Mononuclear cell (primary cell): ENCODE measurements around the gene RPEL1. TPM values are rescaled to one million over a fixed set of nuclear protein-coding genes. Genes with fewer than 3 reads are reported as not detected.
"Not testable (repeated sequence)": the region's sequence is repeated elsewhere in the genome, so short reads cannot be mapped to it uniquely, and the experiment has no call there.

Experiments used
- H3K27me3 ChIP-seq: 2 replicates; pipeline ENCODE4 v1.6.0; 2011; ENCODE audit warnings: low read length, control low read depth; ENCODE audit not compliant: insufficient read depth
- H3K4me1 ChIP-seq: 2 replicates; pipeline ENCODE4 v1.5.1; 2011; ENCODE audit warnings: mild to moderate bottlenecking, low read length, control low read depth; ENCODE audit not compliant: insufficient read depth
- H3K4me3 ChIP-seq: 2 replicates; pipeline ENCODE4 v1.5.1; 2011; ENCODE audit warnings: mild to moderate bottlenecking, low read length, moderate library complexity
- H3K9me3 ChIP-seq: 2 replicates; pipeline ENCODE4 v1.5.1; 2011; ENCODE audit warnings: low read depth, mild to moderate bottlenecking, control low read depth, low read length
- total RNA-seq: library from RNA; depleted of rRNA; stranded (reverse); fragments of >200 nt; gene quantifications from one replicate; pipeline ENCODE4 v1.2.3, GENCODE V29; 2012

The RPEL1 gene
- total RNA-seq, 1 donor = not detected

DNA sequence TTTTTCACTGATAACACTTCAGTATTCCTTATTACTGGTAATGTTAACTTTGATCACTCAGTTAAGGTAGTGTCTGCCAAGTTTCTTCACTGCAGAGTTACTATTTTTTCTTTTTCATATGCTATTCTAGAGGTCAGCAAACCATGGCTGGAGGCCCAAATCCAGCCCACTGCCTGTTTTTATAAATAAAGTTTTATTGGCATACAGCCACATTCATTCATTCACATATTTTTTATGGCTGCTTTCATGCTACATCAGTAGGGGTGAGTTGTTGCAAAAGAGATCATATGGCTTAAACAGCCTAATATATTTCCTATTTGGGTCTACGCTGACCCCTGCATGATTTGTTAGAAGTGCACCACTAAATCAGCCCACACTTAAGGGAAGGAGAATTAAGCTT is 10.9 kb downstream of the RPEL1 start:
- Histone ChIP-seq H3K4me3 (no peak overlapping the region), H3K4me1 (no peaks in the 10 kb centered on the region), H3K27me3 (no peaks in the 10 kb centered on the region), H3K9me3 (no peaks in the 10 kb centered on the region)

DNA sequence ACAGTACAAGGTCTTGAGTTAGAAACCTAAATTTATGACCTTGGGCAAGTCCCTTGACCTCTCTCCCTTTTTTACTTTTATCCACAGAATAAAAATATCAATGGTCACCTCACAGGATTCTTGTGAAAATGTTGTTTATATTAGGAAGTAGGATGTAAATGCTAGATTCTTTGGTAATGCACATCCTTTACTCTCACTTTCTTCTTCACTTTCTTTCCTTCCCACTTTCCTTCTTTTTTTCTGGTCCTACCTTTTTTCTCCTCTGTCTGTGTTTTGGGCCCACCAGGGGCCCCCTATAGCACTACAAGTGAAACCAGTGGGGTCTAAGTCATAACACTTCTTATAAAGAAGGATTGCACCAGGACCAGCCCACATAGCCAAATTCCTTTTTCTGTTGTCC is 12.1 kb downstream of the RPEL1 start:
- no peak overlapping the region for H3K4me3 ChIP-seq
- H3K4me1 ChIP-seq = no peaks in the 10 kb centered on the region
- H3K27me3 ChIP-seq = no peaks in the 10 kb centered on the region
- H3K9me3 ChIP-seq = no peaks in the 10 kb centered on the region

DNA sequence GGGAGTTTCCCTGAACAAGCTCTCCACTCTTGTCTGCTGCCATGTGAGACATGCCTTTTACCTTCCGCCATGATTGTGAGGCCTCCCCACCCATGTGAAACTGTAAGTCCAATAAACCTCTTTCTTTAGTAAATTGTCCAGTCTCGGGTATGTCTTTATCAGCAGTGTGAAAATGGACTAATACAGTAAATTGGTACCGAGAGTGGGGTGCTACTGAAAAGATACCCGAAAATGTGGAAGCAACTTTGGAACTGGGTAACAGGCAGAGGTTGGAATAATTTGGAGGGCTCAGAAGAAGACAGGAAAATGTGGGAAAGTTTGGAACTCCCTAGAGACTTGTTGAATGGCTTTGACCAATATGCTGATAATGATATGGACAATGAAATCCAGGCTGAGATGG is 13.2 kb downstream of the RPEL1 start:
- not testable (repeated sequence) for H3K4me1 ChIP-seq, H3K4me3 ChIP-seq, H3K27me3 ChIP-seq, H3K9me3 ChIP-seq

DNA sequence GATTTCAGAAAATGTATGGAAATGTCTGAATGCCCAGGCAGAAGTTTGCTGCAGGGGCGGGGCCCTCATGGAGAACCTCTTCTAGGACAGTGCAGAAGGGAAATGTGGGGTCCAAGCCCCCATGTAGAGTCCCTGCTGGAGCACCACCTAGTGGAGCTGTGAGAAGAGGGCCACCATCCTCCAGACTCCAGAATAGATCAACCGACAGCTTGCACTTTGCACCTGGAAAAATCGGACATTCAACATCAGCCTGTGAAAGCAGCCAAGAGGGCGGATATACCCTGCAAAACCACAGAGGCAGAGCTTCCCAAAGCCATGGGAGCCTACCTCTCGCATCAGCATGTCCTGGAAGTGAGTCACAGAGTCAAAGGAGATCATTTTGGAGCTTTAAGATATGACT is 14.3 kb downstream of the RPEL1 start:
- Histone ChIP-seq H3K4me1 (no peaks in the 10 kb centered on the region), H3K27me3 (no peaks in the 10 kb centered on the region), H3K9me3 (no peaks in the 10 kb centered on the region), H3K4me3 (no peak overlapping the region)

DNA sequence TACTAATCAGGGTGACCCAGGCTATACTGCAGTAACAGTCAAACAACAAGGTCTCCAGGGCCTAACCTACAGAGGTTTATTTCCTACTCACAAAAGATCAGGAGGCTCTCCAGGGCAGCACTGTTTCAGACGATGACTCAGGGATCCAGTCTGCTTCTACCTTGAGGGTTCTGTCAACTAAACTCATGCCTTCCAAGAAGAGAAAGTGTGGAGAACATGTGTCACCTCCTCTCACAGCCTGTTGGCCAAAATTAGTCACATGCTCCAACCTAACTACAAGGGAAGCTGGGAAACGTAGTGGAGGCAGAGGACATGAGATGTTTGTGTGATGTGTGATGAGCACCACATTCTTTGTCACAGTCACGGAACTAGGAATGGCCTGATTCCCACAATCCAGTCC is 16.5 kb downstream of the RPEL1 start:
- Histone ChIP-seq H3K27me3 (peaks cover 16% of the 10 kb centered on the region), H3K4me1 (no peaks in the 10 kb centered on the region), H3K4me3 (no peak overlapping the region), H3K9me3 (no peaks in the 10 kb centered on the region)

DNA sequence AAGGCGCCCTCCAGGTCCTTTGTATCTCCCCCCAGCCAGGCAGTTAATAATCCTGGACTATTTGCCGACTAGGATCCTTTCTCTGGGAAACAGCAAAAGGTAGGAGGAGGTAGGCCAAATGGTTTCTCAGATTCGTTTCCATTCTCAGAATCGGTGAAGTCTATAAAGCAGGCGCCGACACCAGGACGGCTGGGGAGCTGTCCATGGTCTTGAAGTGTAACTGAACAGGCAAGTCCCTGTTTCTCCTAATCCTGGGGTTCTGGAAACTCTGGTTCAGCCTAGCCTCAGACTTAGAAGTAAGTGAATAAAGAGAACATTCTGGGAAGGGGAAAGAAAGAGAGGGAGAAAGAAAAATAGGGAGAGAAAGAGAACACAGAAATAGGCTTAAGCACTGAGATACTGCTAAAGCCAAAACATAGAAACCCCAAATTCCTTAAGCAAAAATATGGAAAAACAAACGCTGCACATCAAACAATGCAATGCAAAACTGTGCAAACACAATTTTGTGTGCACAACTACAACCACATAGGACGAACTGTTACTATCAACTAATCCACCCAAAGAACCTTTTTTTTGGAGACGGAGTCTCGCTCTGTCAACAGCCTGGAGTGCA is 20.1 kb downstream of the RPEL1 start:
- Histone ChIP-seq H3K4me1 (no peaks in the 10 kb centered on the region), H3K4me3 (no peak overlapping the region), H3K27me3 (peaks cover 16% of the 10 kb centered on the region), H3K9me3 (no peaks in the 10 kb centered on the region)

- peaks cover 26% of the 10 kb centered on the region for H3K27me3 ChIP-seq
Measured at GRCh38 chr10:103273041-103273441, 27.4 kb downstream of the RPEL1 start.

DNA sequence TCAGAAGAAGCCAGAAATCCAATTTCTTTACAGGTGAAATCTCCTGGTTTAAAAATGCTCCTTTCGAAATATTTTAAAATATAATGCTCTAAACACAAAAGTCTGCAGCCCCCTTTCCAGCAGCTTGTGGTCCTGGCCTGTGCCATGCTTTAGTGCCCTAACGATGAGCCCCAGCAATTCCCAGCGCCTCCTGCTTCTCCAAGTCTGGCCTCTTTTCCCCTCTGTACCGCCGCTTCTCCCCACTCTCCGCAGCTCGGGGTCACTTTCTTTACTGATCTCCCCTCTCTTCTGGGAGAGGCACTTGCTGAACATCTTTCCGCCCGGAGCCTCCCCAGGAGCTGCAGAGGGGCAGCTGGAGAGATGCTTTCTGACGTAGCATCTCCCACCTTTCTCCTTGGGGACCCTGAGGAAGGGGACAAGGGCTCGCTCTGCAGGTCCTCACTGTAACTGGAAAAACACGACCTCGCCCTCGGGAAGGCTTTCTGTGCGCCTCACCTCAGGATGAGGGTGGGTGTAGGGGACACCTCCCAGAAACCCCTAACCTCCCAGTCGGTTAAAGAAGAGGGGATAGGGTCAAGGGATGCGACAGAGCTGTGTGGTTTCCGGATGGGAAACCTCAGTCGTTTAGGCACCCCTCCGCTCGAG is 30.7 kb downstream of the RPEL1 start:
- Histone ChIP-seq H3K27me3 (peaks cover 57% of the 10 kb centered on the region), H3K9me3 (no peaks in the 10 kb centered on the region), H3K4me3 (no peak overlapping the region), H3K4me1 (peaks cover 11% of the 10 kb centered on the region)

More at GRCh38 chr10:103273041-103273441, 27.4 kb downstream of the RPEL1 start:
- Histone ChIP-seq H3K9me3 (no peaks in the 10 kb centered on the region), H3K4me1 (peaks cover 11% of the 10 kb centered on the region), H3K4me3 (no peak overlapping the region)

- Histone ChIP-seq H3K9me3 (no peaks in the 10 kb centered on the region), H3K4me3 (no peak within 1 kb of the TSS), H3K27me3 (peaks cover 65% of the 10 kb centered on the region), H3K4me1 (peaks cover 11% of the 10 kb centered on the region)
Measured at GRCh38 chr10:103276896-103277712, 31.4 kb downstream of the RPEL1 start, which contains the start of gene INA. Gene INA, plus strand, starts transcription at chr10:103277138. Its CDS starts 74 bp downstream, at chr10:103277212.

DNA sequence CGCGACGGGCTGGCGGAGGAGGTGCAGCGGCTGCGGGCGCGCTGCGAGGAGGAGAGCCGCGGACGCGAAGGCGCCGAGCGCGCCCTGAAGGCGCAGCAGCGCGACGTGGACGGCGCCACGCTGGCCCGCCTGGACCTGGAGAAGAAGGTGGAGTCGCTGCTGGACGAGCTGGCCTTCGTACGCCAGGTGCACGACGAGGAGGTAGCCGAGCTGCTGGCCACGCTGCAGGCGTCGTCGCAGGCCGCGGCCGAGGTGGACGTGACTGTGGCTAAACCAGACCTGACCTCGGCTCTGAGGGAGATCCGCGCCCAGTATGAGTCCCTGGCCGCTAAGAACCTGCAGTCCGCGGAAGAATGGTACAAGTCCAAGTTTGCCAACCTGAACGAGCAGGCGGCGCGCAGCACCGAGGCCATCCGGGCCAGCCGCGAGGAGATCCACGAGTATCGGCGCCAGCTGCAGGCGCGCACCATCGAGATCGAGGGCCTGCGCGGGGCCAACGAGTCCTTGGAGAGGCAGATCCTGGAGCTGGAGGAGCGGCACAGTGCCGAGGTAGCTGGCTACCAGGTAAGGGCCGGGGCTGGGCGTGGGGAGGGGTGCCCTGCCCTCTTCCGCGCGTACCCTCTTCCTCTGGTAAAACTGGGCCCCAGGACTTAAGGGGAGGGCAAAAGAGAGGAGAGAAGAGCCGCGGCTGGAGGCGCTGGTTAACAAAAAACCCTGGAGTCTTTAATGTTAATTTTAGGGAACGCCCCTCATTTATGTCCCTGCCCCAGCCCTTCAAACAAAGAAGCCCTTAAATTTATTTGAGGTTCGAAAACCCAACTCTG is 32.2 kb downstream of the RPEL1 start:
- Histone ChIP-seq H3K4me1 (peaks cover 11% of the 10 kb centered on the region), H3K27me3 (peaks cover 69% of the 10 kb centered on the region), H3K9me3 (no peaks in the 10 kb centered on the region), H3K4me3 (no peak overlapping the region)

GRCh38 chr10:103278537-103278823 is 32.8 kb downstream of the RPEL1 start:
- peaks cover 69% of the 10 kb centered on the region for H3K27me3 ChIP-seq

DNA sequence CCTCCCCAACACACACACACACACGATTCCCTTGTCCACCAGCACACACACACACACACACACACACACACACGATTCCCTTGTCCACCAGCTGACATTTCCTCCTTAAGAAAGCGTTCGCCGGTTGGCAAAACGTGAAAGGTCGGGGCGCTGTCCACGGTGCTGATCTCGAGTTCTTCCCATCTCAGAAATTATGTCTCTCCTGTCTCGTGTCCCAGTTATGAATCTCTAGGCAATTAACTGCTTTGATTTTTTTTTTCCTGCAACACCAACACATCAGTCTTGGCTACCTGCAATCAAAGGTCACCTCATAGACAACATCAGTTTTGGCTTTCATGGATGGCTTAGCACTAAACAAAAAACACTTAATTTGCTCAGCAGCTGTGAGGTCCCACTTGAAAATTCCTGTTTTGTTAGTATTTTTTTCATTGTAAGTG is 33.2 kb downstream of the RPEL1 start:
- Histone ChIP-seq H3K27me3 (peaks cover 69% of the 10 kb centered on the region), H3K4me1 (peaks cover 16% of the 10 kb centered on the region), H3K9me3 (no peaks in the 10 kb centered on the region), H3K4me3 (no peak overlapping the region)

More at GRCh38 chr10:103278537-103278823, 32.8 kb downstream of the RPEL1 start:
- H3K9me3 ChIP-seq = no peaks in the 10 kb centered on the region
- no peak overlapping the region for H3K4me3 ChIP-seq
- H3K4me1 ChIP-seq = peaks cover 14% of the 10 kb centered on the region

DNA sequence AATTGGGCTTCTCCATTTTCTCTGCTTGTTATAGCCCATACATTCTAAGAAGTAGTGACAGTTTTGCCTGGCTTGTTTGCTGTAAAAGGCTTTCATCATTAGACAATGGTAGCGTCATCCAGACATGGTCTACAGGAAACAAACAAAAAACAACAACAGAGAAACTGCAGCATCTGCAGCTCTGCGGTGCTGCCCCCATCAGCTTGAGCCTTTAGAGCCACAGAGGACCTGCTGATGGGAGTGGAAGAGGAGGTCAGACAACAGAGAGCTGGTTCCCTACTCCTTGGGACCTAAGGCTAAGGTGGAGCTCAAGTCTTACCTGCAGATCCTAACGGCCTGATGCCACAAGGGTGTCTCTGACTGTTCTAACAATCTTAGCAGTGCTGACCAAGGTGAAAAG is 34.3 kb downstream of the RPEL1 start:
- H3K4me3 ChIP-seq = no peak overlapping the region
- peaks cover 69% of the 10 kb centered on the region for H3K27me3 ChIP-seq
- H3K4me1 ChIP-seq = peaks cover 25% of the 10 kb centered on the region
- H3K9me3 ChIP-seq = no peaks in the 10 kb centered on the region

- peaks cover 25% of the 10 kb centered on the region for H3K4me1 ChIP-seq
- peaks cover 65% of the 10 kb centered on the region for H3K27me3 ChIP-seq
- no peaks in the 10 kb centered on the region for H3K9me3 ChIP-seq
- no peak overlapping the region for H3K4me3 ChIP-seq
Measured at GRCh38 chr10:103280506-103280905, 34.8 kb downstream of the RPEL1 start.

DNA sequence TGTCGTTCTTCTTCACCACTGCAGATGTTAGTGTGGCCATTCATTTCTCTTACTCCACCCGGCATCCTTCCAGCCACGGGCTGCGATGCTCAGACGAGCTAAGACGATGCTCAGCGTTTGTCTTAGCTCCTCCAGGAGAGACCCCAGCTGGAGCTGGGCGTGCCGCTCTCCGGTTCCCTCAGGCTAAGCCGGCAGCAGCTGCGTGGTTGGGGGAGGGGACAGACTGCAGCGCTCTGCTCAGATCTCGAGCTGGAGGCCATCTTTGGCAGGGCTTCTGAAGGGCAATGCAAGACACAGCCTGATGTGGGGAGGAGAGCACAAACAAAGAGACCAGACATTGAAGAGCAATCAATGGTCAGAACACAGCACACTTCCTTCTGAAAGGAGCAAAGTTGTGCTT is 36.1 kb downstream of the RPEL1 start:
- Histone ChIP-seq H3K4me1 (peaks cover 25% of the 10 kb centered on the region), H3K9me3 (no peaks in the 10 kb centered on the region), H3K4me3 (no peak overlapping the region), H3K27me3 (peaks cover 53% of the 10 kb centered on the region)
